Measurements from ENCODE around the gene DYNC1H1.

GRCh38 chr14:101928415-101928841, 35.9 kb upstream of the DYNC1H1 start:
- TF ChIP-seq, protein P1, sequence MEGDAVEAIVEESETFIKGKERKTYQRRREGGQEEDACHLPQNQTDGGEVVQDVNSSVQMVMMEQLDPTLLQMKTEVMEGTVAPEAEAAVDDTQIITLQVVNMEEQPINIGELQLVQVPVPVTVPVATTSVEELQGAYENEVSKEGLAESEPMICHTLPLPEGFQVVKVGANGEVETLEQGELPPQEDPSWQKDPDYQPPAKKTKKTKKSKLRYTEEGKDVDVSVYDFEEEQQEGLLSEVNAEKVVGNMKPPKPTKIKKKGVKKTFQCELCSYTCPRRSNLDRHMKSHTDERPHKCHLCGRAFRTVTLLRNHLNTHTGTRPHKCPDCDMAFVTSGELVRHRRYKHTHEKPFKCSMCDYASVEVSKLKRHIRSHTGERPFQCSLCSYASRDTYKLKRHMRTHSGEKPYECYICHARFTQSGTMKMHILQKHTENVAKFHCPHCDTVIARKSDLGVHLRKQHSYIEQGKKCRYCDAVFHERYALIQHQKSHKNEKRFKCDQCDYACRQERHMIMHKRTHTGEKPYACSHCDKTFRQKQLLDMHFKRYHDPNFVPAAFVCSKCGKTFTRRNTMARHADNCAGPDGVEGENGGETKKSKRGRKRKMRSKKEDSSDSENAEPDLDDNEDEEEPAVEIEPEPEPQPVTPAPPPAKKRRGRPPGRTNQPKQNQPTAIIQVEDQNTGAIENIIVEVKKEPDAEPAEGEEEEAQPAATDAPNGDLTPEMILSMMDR (IDR thresholded peaks at IDR 0.05): no peak
- TF ChIP-seq ZFX (IDR thresholded peaks at IDR 0.05; ENCODE audit: borderline replicate concordance): no peak

Data from 22Rv1 (cell line).